CD8-positive, alpha-beta memory T cell (primary cell): Measurements from ENCODE around the gene DMC1. TPM values are rescaled to one million over a fixed set of nuclear protein-coding genes. Genes with fewer than 3 reads are reported as not detected.

Experiments
- CTCF ChIA-PET: fragments of 350-600 bp; sonication (Branson Sonifier 250); formaldehyde crosslinking; loops from one replicate; lab custom pipeline; 2021; ENCODE audit warnings: antibody characterized with exemption; lab: Charles Lee
- POLR2A ChIA-PET: fragments of 350-600 bp; sonication (Branson Sonifier 250); formaldehyde crosslinking; loops from one replicate; lab custom pipeline; 2021; ENCODE audit warnings: antibody characterized with exemption; lab: Charles Lee
- DNase-seq, 5 donors: peaks; one replicate each; pipeline versions ENCODE4 v3.0.0 to v3.0.0-alpha.2; 2020 to 2022; ENCODE audit warnings: mixed read lengths in 1 of 5
- H3K27ac ChIP-seq: one replicate; pipeline ENCODE4 v1.7.0; 2013; ENCODE audit warnings: low read depth, mild to moderate bottlenecking, low read length, moderate library complexity
- H3K27me3 ChIP-seq: 2 replicates; pipeline ENCODE4 v1.7.0; 2013; ENCODE audit warnings: low read length, mild to moderate bottlenecking; ENCODE audit not compliant: insufficient read depth, poor library complexity, severe bottlenecking
- H3K36me3 ChIP-seq: 2 replicates; pipeline ENCODE4 v1.7.0; 2013; ENCODE audit warnings: mild to moderate bottlenecking, low read length, moderate library complexity; ENCODE audit not compliant: insufficient read depth
- H3K4me1 ChIP-seq: 2 replicates; pipeline ENCODE4 v1.7.0; 2013; ENCODE audit warnings: mild to moderate bottlenecking, low read length, moderate library complexity; ENCODE audit not compliant: insufficient read depth
- H3K4me3 ChIP-seq: 2 replicates; pipeline ENCODE4 v1.7.0; 2013; ENCODE audit warnings: mild to moderate bottlenecking, low read length
- H3K9me3 ChIP-seq: 2 replicates; pipeline ENCODE4 v1.7.0; 2013; ENCODE audit warnings: mild to moderate bottlenecking, low read length
- H3K27ac Mint-ChIP-seq, 8 donors: one replicate each; pipeline ENCODE4 v1.8.0; 2020 to 2021; ENCODE audit warnings: mixed read lengths in 8 of 8, mild to moderate bottlenecking in 6 of 8, inconsistent platforms in 3 of 8, moderate library complexity in 3 of 8
- H3K27me3 Mint-ChIP-seq, 2 donors: one replicate each; pipeline ENCODE4 v1.8.0; 2020 to 2021; ENCODE audit warnings: mixed read lengths in 2 of 2, mild to moderate bottlenecking in 1 of 2, moderate library complexity in 1 of 2
- H3K36me3 Mint-ChIP-seq, 3 donors: one replicate each; pipeline ENCODE4 v1.8.0; 2020 to 2021; ENCODE audit warnings: mixed read lengths in 3 of 3, inconsistent platforms in 1 of 3, mild to moderate bottlenecking in 1 of 3
- H3K4me1 Mint-ChIP-seq, 3 donors: one replicate each; pipeline ENCODE4 v1.8.0; 2020 to 2021; ENCODE audit warnings: mixed read lengths in 3 of 3, inconsistent platforms in 1 of 3, mild to moderate bottlenecking in 1 of 3
- H3K4me3 Mint-ChIP-seq, 7 donors: one replicate each; pipeline ENCODE4 v1.8.0; 2020 to 2021; ENCODE audit warnings: mixed read lengths in 7 of 7, mild to moderate bottlenecking in 6 of 7, moderate library complexity in 4 of 7, inconsistent platforms in 2 of 7
- H3K9me3 Mint-ChIP-seq, 5 donors: one replicate each; pipeline ENCODE4 v1.8.0; 2020 to 2022; ENCODE audit warnings: mixed read lengths in 5 of 5, mild to moderate bottlenecking in 3 of 5, moderate library complexity in 2 of 5, inconsistent platforms in 1 of 5
- polyA plus RNA-seq: library from polyadenylated mRNA; unstranded; fragments of 300-500 nt; fragmentation: Illumina TruSeq; gene quantifications from one replicate; pipeline ENCODE4 v1.2.3, GENCODE V29; 2021
- total RNA-seq, 2 experiments: library from RNA; stranded (reverse); gene quantifications; one replicate each; pipeline ENCODE4 v1.2.3, GENCODE V29; 2021

The DMC1 gene
- total and polyA plus RNA-seq, 3 experiments from 2014 or later = 10.9 to 17.2 TPM; not detected in 1

- H3K27me3 Mint-ChIP-seq = peaks cover 0 to 12% of the 10 kb centered on the region in 2 donors
- no peak overlapping the region for H3K27ac ChIP-seq
- H3K27ac Mint-ChIP-seq = peak overlapping the region; percentile 32 to 99 (median 96)
- H3K4me3 ChIP-seq = peak overlapping the region; percentile 87
- peaks cover 0 to 1% (median 0%) of the 10 kb centered on the region in 5 donors for H3K9me3 Mint-ChIP-seq
- H3K27me3 ChIP-seq = no peaks in the 10 kb centered on the region
- H3K4me3 Mint-ChIP-seq = peak overlapping the region; percentile 87 to 97 (median 93)
- peaks cover 62 to 72% (median 69%) of the 10 kb centered on the region in 3 donors for H3K4me1 Mint-ChIP-seq
- peaks cover 11 to 75% (median 23%) of the 10 kb centered on the region in 3 donors for H3K36me3 Mint-ChIP-seq
- H3K4me1 ChIP-seq = peaks cover 56% of the 10 kb centered on the region
- CTCF ChIA-PET = no interaction called here
- DNase-seq = no peak
- H3K9me3 ChIP-seq = no peaks in the 10 kb centered on the region
- POLR2A ChIA-PET = interaction anchor here (1.5 kb wide), 1 partner anchor 9 kb away, joined by 3 read pairs; no protein-coding TSS in a partner anchor
- H3K36me3 ChIP-seq = peaks cover 35% of the 10 kb centered on the region
Measured at GRCh38 chr22:38503021-38503420, 67.0 kb downstream of the DMC1 start.

- H3K4me3 ChIP-seq = peak overlapping the region; percentile 1
Measured at GRCh38 chr22:38501797-38502672, 67.9 kb downstream of the DMC1 start.

GRCh38 chr22:38497869-38498268 lies 72.1 kb downstream of the DMC1 start:
- no peak overlapping the region for H3K4me3 Mint-ChIP-seq
- ChIA-PET POLR2A (interaction anchor here (0.6 kb wide), 1 partner anchor 89 kb away, joined by 3 read pairs; no protein-coding TSS in a partner anchor), CTCF (interaction anchor here (1.3 kb wide), 1 partner anchor 13 kb away, joined by 3 read pairs; no protein-coding TSS in a partner anchor)
- Histone ChIP-seq H3K4me3 (no peak overlapping the region), H3K4me1 (peaks cover 61% of the 10 kb centered on the region), H3K9me3 (no peaks in the 10 kb centered on the region), H3K27ac (no peak overlapping the region), H3K36me3 (peaks cover 79% of the 10 kb centered on the region), H3K27me3 (no peaks in the 10 kb centered on the region)
- H3K36me3 Mint-ChIP-seq = peaks cover 19 to 91% (median 37%) of the 10 kb centered on the region in 3 donors
- H3K9me3 Mint-ChIP-seq = no peaks in the 10 kb centered on the region
- peaks cover 49 to 72% (median 68%) of the 10 kb centered on the region in 3 donors for H3K4me1 Mint-ChIP-seq
- DNase-seq = no peak
- H3K27me3 Mint-ChIP-seq = no peaks in the 10 kb centered on the region
- peak overlapping the region in 6 of 8 donors; percentile 15 to 73 (median 50) for H3K27ac Mint-ChIP-seq

More at GRCh38 chr22:38501797-38502672, 67.9 kb downstream of the DMC1 start:
- Mint-ChIP-seq H3K36me3 (peaks cover 11 to 81% (median 26%) of the 10 kb centered on the region in 3 donors), H3K27me3 (peaks cover 0 to 12% of the 10 kb centered on the region in 2 donors), H3K4me3 (peak overlapping the region; percentile 87 to 97 (median 93)), H3K27ac (peak overlapping the region; percentile 44 to 98 (median 88)), H3K4me1 (peaks cover 62 to 71% (median 68%) of the 10 kb centered on the region in 3 donors), H3K9me3 (peaks cover 0 to 1% (median 0%) of the 10 kb centered on the region in 5 donors)
- no peak for DNase-seq
- ChIA-PET POLR2A (interaction anchor here (0.5 to 1.5 kb wide), 4 partner anchors 10 to 195 kb away, joined by 3 to 5 read pairs (median 4); no protein-coding TSS in a partner anchor), CTCF (interaction anchor here (0.8 to 1.8 kb wide), 3 partner anchors 14 to 450 kb away, joined by 3 to 5 read pairs (median 3); no protein-coding TSS in a partner anchor)
- Histone ChIP-seq H3K4me1 (peaks cover 56% of the 10 kb centered on the region), H3K9me3 (no peaks in the 10 kb centered on the region), H3K27ac (no peak overlapping the region), H3K36me3 (peaks cover 42% of the 10 kb centered on the region), H3K27me3 (no peaks in the 10 kb centered on the region)

GRCh38 chr22:38494939-38495338 lies 75.0 kb downstream of the DMC1 start:
- Histone ChIP-seq H3K27ac (no peak overlapping the region), H3K9me3 (no peaks in the 10 kb centered on the region), H3K4me1 (peaks cover 40% of the 10 kb centered on the region), H3K27me3 (no peaks in the 10 kb centered on the region), H3K36me3 (peaks cover 92% of the 10 kb centered on the region), H3K4me3 (no peak overlapping the region)
- Mint-ChIP-seq H3K27me3 (no peaks in the 10 kb centered on the region), H3K27ac (peak overlapping the region in 6 of 8 donors; percentile 9 to 85 (median 41)), H3K9me3 (no peaks in the 10 kb centered on the region), H3K4me1 (peaks cover 36 to 63% (median 55%) of the 10 kb centered on the region in 3 donors), H3K4me3 (peak overlapping the region in 1 of 7 donors; percentile 23), H3K36me3 (peaks cover 26 to 89% (median 28%) of the 10 kb centered on the region in 3 donors)
- ChIA-PET POLR2A (interaction anchor here (1.8 kb wide), 1 partner anchor 9 kb away, joined by 7 read pairs; no protein-coding TSS in a partner anchor), CTCF (no interaction called here)
- no peak for DNase-seq

GRCh38 chr22:38494498-38494897 lies 75.5 kb downstream of the DMC1 start:
- Mint-ChIP-seq H3K4me1 (peaks cover 38 to 65% (median 56%) of the 10 kb centered on the region in 3 donors), H3K27ac (peak overlapping the region in 7 of 8 donors; percentile 9 to 85 (median 56)), H3K36me3 (peaks cover 29 to 91% (median 31%) of the 10 kb centered on the region in 3 donors), H3K9me3 (no peaks in the 10 kb centered on the region), H3K27me3 (no peaks in the 10 kb centered on the region), H3K4me3 (peak overlapping the region in 1 of 7 donors; percentile 6)
- Histone ChIP-seq H3K4me1 (peaks cover 40% of the 10 kb centered on the region), H3K27me3 (no peaks in the 10 kb centered on the region), H3K9me3 (no peaks in the 10 kb centered on the region), H3K36me3 (peaks cover 92% of the 10 kb centered on the region), H3K4me3 (no peak overlapping the region), H3K27ac (no peak overlapping the region)
- ChIA-PET CTCF (no interaction called here), POLR2A (interaction anchor here (1.8 kb wide), 1 partner anchor 9 kb away, joined by 7 read pairs; no protein-coding TSS in a partner anchor)
- DNase-seq = no peak

- peaks cover 37 to 65% (median 53%) of the 10 kb centered on the region in 3 donors for H3K4me1 Mint-ChIP-seq
- no peaks in the 10 kb centered on the region for H3K9me3 ChIP-seq
- H3K4me3 Mint-ChIP-seq = no peak overlapping the region
- peaks cover 85% of the 10 kb centered on the region for H3K36me3 ChIP-seq
- CTCF ChIA-PET = no interaction called here
- H3K27ac ChIP-seq = no peak overlapping the region
- DNase-seq = no peak
- H3K4me3 ChIP-seq = no peak overlapping the region
- no peaks in the 10 kb centered on the region for H3K27me3 ChIP-seq
- H3K27ac Mint-ChIP-seq = peak overlapping the region in 2 of 8 donors; percentile 7 to 8
- H3K4me1 ChIP-seq = peaks cover 20% of the 10 kb centered on the region
- no peaks in the 10 kb centered on the region for H3K9me3 Mint-ChIP-seq
- POLR2A ChIA-PET = interaction anchor here (0.8 kb wide), 1 partner anchor 9 kb away, joined by 4 read pairs; no protein-coding TSS in a partner anchor
- peaks cover 23 to 91% (median 29%) of the 10 kb centered on the region in 3 donors for H3K36me3 Mint-ChIP-seq
- H3K27me3 Mint-ChIP-seq = no peaks in the 10 kb centered on the region
Measured at GRCh38 chr22:38491707-38492348, 78.2 kb downstream of the DMC1 start.

- Histone ChIP-seq H3K36me3 (peaks cover 85% of the 10 kb centered on the region), H3K27me3 (no peaks in the 10 kb centered on the region), H3K27ac (no peak overlapping the region), H3K9me3 (no peaks in the 10 kb centered on the region), H3K4me3 (no peak overlapping the region), H3K4me1 (peaks cover 13% of the 10 kb centered on the region)
- ChIA-PET CTCF (no interaction called here), POLR2A (interaction anchor here (0.8 kb wide), 1 partner anchor 10 kb away, joined by 4 read pairs; no protein-coding TSS in a partner anchor)
- Mint-ChIP-seq H3K27ac (peak overlapping the region in 6 of 8 donors; percentile 2 to 88 (median 64)), H3K9me3 (no peaks in the 10 kb centered on the region), H3K36me3 (peaks cover 23 to 91% (median 34%) of the 10 kb centered on the region in 3 donors), H3K27me3 (no peaks in the 10 kb centered on the region), H3K4me3 (no peak overlapping the region), H3K4me1 (peaks cover 43 to 69% (median 57%) of the 10 kb centered on the region in 3 donors)
- no peak for DNase-seq
Measured at GRCh38 chr22:38490915-38491314, 79.1 kb downstream of the DMC1 start.
